ENCODE data around the gene LUZP1. TPM values are rescaled to one million over a fixed set of nuclear protein-coding genes. Genes with fewer than 3 reads are reported as not detected.

LUZP1 gene
- total and polyA plus RNA-seq, 2 experiments from 2014 or later = 45.7 to 152 TPM

DNA sequence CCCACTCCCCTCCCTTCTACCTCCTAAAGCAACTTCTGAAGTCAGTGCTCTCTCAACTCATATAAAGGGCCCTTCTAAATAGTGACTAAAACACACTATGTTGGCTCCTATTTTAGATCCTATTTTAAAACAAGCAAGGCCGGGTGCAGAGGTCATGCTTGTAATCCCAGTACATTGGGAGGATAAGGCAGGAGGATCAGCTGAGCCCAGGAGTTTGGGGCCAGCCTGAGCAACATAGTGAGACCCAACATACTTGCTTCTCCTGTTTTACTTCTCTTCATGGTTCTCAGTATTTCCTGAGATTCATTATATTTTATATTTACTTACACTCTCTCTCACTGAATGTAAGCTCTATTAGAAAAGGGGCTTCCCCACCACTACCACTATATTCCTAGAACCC lies 42.5 kb downstream of the LUZP1 start:
- Histone ChIP-seq H3K4me3 (no peak overlapping the region), H3K27me3 (ENCODE audit: insufficient read depth) (no peaks in the 10 kb centered on the region), H3K4me2 (no peak overlapping the region), H3K9me2 (ENCODE audit: insufficient read depth) (no peaks in the 10 kb centered on the region), H3K4me1 (ENCODE audit: insufficient read depth) (peaks cover 28% of the 10 kb centered on the region), H3K27ac (ENCODE audit: low read depth) (peak overlapping the region; percentile 41), H3K36me3 (ENCODE audit: insufficient read depth) (no peaks in the 10 kb centered on the region), H3K79me2 (replicated peaks; ENCODE audit: insufficient read depth) (peaks cover 99% of the 10 kb centered on the region), H2AFZ (no peak overlapping the region), H4K20me1 (replicated peaks; ENCODE audit: insufficient read depth) (peaks cover 40% of the 10 kb centered on the region), H3F3A (replicated peaks; ENCODE audit: low read depth) (no peaks in the 10 kb centered on the region)
- no peak overlapping the region for H3K4me3 Mint-ChIP-seq
- ATAC-seq (no peak), DNase-seq (ENCODE audit: low spot score) (no peak)
- no peak for TF ChIP-seq ZNF114 (CRISPR knock-in tag; IDR thresholded peaks at IDR 0.05)
- no peak for TF ChIP-seq ZNF331 (CRISPR knock-in tag; IDR thresholded peaks at IDR 0.05; ENCODE audit: low read depth)
- no peak for TF ChIP-seq NANOG (IDR thresholded peaks at IDR 0.05; ENCODE audit: borderline replicate concordance)
- TF ChIP-seq JUNB (IDR thresholded peaks at IDR 0.05; ENCODE audit: unreplicated experiment) = no peak
- H3K4me1 Mint-ChIP-seq = peaks cover 43% of the 10 kb centered on the region
- peaks cover 3% of the 10 kb centered on the region for H3K27me3 Mint-ChIP-seq (ENCODE audit: insufficient read depth, low read depth, poor library complexity)
- no peaks in the 10 kb centered on the region; the same call in 2 of the 3 replicates for H3K9me3 Mint-ChIP-seq
- no peaks in the 10 kb centered on the region for H3K36me3 Mint-ChIP-seq (ENCODE audit: low read depth)
- H3K27ac Mint-ChIP-seq = peak overlapping the region; percentile 85; the same call in 1 of the 2 replicates

DNA sequence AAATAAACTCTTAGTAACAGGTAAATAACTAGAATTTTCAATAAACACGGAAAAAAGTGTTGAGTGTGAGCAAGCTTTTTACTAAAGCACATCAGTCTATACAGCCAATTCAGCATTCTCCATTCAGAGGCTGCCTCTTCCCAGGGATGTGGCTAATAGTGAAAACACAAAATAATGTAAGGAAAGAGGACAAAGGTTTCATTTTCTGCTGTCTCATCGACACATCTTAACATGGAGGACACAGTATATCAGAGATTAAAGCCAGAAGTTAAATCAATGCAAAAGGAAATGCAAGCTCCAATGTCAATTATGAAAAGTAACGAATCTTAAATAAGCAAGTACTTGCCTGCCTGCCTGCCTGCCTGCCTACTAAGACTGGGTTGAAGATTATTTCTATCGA lies 43.2 kb downstream of the LUZP1 start:
- peaks cover 28% of the 10 kb centered on the region for H3K4me1 ChIP-seq (ENCODE audit: insufficient read depth)
- Mint-ChIP-seq H3K27ac (peak overlapping the region; percentile 85), H3K9me3 (no peaks in the 10 kb centered on the region), H3K4me3 (no peak overlapping the region), H3K36me3 (ENCODE audit: low read depth) (no peaks in the 10 kb centered on the region), H3K4me1 (peaks cover 42% of the 10 kb centered on the region), H3K27me3 (ENCODE audit: insufficient read depth, low read depth, poor library complexity) (peaks cover 3% of the 10 kb centered on the region)
- H3K4me3 ChIP-seq = no peak overlapping the region
- no peak overlapping the region for H3K4me2 ChIP-seq
- ATAC-seq = no peak
- peaks cover 37% of the 10 kb centered on the region for H4K20me1 ChIP-seq (replicated peaks; ENCODE audit: insufficient read depth)
- no peaks in the 10 kb centered on the region for H3K9me2 ChIP-seq (ENCODE audit: insufficient read depth)
- DNase-seq (ENCODE audit: low spot score) = no peak
- H3K79me2 ChIP-seq (replicated peaks; ENCODE audit: insufficient read depth) = peaks cover 99% of the 10 kb centered on the region
- no peak overlapping the region for H2AFZ ChIP-seq
- 0 out of 2 replicates have a peak overlapping the region, but pooled peaks have one; percentile 1 for H3K27ac ChIP-seq (ENCODE audit: low read depth)
- H3K36me3 ChIP-seq (ENCODE audit: insufficient read depth) = no peaks in the 10 kb centered on the region
- H3K27me3 ChIP-seq (ENCODE audit: insufficient read depth) = no peaks in the 10 kb centered on the region
- no peaks in the 10 kb centered on the region for H3F3A ChIP-seq (replicated peaks; ENCODE audit: low read depth)
- TF ChIP-seq EZH2 (IDR thresholded peaks at IDR 0.05; ENCODE audit: low read depth, unreplicated experiment) = no peak
- TF ChIP-seq, protein P1, sequence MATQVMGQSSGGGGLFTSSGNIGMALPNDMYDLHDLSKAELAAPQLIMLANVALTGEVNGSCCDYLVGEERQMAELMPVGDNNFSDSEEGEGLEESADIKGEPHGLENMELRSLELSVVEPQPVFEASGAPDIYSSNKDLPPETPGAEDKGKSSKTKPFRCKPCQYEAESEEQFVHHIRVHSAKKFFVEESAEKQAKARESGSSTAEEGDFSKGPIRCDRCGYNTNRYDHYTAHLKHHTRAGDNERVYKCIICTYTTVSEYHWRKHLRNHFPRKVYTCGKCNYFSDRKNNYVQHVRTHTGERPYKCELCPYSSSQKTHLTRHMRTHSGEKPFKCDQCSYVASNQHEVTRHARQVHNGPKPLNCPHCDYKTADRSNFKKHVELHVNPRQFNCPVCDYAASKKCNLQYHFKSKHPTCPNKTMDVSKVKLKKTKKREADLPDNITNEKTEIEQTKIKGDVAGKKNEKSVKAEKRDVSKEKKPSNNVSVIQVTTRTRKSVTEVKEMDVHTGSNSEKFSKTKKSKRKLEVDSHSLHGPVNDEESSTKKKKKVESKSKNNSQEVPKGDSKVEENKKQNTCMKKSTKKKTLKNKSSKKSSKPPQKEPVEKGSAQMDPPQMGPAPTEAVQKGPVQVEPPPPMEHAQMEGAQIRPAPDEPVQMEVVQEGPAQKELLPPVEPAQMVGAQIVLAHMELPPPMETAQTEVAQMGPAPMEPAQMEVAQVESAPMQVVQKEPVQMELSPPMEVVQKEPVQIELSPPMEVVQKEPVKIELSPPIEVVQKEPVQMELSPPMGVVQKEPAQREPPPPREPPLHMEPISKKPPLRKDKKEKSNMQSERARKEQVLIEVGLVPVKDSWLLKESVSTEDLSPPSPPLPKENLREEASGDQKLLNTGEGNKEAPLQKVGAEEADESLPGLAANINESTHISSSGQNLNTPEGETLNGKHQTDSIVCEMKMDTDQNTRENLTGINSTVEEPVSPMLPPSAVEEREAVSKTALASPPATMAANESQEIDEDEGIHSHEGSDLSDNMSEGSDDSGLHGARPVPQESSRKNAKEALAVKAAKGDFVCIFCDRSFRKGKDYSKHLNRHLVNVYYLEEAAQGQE (IDR thresholded peaks at IDR 0.05; ENCODE audit: unreplicated experiment) = no peak
- no peak for TF ChIP-seq EZH2phosphoT487 (IDR thresholded peaks at IDR 0.05; ENCODE audit: unreplicated experiment)
- TF ChIP-seq ETS1 (IDR thresholded peaks at IDR 0.05) = no peak
- TF ChIP-seq CREB1 (CRISPR knock-in tag; IDR thresholded peaks at IDR 0.05; ENCODE audit: low read depth) = no peak
- no peak for TF ChIP-seq POLR2AphosphoS5 (IDR thresholded peaks at IDR 0.05; ENCODE audit: low read depth)
- TF ChIP-seq, protein P2, sequence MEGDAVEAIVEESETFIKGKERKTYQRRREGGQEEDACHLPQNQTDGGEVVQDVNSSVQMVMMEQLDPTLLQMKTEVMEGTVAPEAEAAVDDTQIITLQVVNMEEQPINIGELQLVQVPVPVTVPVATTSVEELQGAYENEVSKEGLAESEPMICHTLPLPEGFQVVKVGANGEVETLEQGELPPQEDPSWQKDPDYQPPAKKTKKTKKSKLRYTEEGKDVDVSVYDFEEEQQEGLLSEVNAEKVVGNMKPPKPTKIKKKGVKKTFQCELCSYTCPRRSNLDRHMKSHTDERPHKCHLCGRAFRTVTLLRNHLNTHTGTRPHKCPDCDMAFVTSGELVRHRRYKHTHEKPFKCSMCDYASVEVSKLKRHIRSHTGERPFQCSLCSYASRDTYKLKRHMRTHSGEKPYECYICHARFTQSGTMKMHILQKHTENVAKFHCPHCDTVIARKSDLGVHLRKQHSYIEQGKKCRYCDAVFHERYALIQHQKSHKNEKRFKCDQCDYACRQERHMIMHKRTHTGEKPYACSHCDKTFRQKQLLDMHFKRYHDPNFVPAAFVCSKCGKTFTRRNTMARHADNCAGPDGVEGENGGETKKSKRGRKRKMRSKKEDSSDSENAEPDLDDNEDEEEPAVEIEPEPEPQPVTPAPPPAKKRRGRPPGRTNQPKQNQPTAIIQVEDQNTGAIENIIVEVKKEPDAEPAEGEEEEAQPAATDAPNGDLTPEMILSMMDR (conservative IDR thresholded peaks at IDR 0.05; ENCODE audit: low read depth in 2 of 2) = no peak
- TF ChIP-seq STAT1 (IDR thresholded peaks at IDR 0.05; ENCODE audit: unreplicated experiment) = no peak
- no peak for TF ChIP-seq ZNF331 (CRISPR knock-in tag; IDR thresholded peaks at IDR 0.05; ENCODE audit: low read depth)
- no peak for TF ChIP-seq JUNB (IDR thresholded peaks at IDR 0.05; ENCODE audit: unreplicated experiment)
- no peak for TF ChIP-seq ZNF114 (CRISPR knock-in tag; IDR thresholded peaks at IDR 0.05)
- TF ChIP-seq NANOG (IDR thresholded peaks at IDR 0.05; ENCODE audit: borderline replicate concordance) = no peak

Measured in GM23338 (cell line).